Suprapubic skin (tissue), 4 donors: ENCODE measurements around the gene SETD2. TPM values are rescaled to one million over a fixed set of nuclear protein-coding genes. Genes with fewer than 3 reads are reported as not detected.

ENCODE experiments used
- DNase-seq, 2 donors: peaks; one replicate each; pipeline ENCODE4 v3.0.0-alpha.2; 2019; ENCODE audit warnings: low spot score in 2 of 2
- H3K27ac ChIP-seq: fragments of 200-600 bp; sonication (generic); one replicate; pipeline ENCODE4 v1.5.1; 2019
- H3K27me3 ChIP-seq: fragments of 200-600 bp; sonication (generic); one replicate; pipeline ENCODE4 v1.5.1; 2019
- H3K36me3 ChIP-seq: fragments of 200-600 bp; sonication (generic); one replicate; pipeline ENCODE4 v1.5.1; 2019
- H3K4me1 ChIP-seq: fragments of 200-600 bp; sonication (generic); one replicate; pipeline ENCODE4 v1.5.1; 2019
- H3K4me3 ChIP-seq: fragments of 200-600 bp; sonication (generic); one replicate; pipeline ENCODE4 v1.5.1; 2019; ENCODE audit warnings: mild to moderate bottlenecking
- H3K9me3 ChIP-seq: fragments of 200-600 bp; sonication (generic); one replicate; pipeline ENCODE4 v1.5.1; 2019
- EP300 ChIP-seq: sonication (generic); formaldehyde crosslinking; IDR thresholded peaks from one replicate; pipeline ENCODE4 v1.6.1; 2017; ENCODE audit warnings: antibody characterized with exemption
- POLR2A ChIP-seq, 2 donors: fragments of 450-650 bp; IDR thresholded peaks; one replicate each; pipeline ENCODE4 v1.6.1; 2017; ENCODE audit warnings: antibody characterized with exemption in 2 of 2, mild to moderate bottlenecking in 2 of 2, moderate library complexity in 2 of 2
- POLR2AphosphoS5 ChIP-seq, 3 donors: sonication (generic); formaldehyde crosslinking; IDR thresholded peaks; one replicate each; pipeline ENCODE4 v1.6.1; 2017; ENCODE audit warnings: antibody characterized with exemption in 3 of 3
- WGBS: methylation state at CpG from one replicate; pipeline ENCODE4 v1.1.5; 2018; 5-methylcytosine and 5-hydroxymethylcytosine counted together
- total RNA-seq, 4 donors: library from RNA; depleted of rRNA; stranded (reverse); fragments of >200 nt; gene quantifications; one replicate each; pipeline ENCODE4 v1.1.0, GENCODE V29; 2016
- TF ChIP-seq, protein P1 (sequence below), 2 donors: fragments of 200-600 bp in 1 of 2; fragments of 450-650 bp in 1 of 2; sonication (generic) in 1 of 2; IDR thresholded peaks; one replicate each; pipeline ENCODE4 v1.5.1; 2016 to 2019; ENCODE audit warnings: antibody characterized with exemption in 2 of 2, mild to moderate bottlenecking in 1 of 2, moderate library complexity in 1 of 2

Gene SETD2
- total RNA-seq, 4 donors from 2014 or later: 41.4 to 78.6 (median 53.4) TPM

DNA sequence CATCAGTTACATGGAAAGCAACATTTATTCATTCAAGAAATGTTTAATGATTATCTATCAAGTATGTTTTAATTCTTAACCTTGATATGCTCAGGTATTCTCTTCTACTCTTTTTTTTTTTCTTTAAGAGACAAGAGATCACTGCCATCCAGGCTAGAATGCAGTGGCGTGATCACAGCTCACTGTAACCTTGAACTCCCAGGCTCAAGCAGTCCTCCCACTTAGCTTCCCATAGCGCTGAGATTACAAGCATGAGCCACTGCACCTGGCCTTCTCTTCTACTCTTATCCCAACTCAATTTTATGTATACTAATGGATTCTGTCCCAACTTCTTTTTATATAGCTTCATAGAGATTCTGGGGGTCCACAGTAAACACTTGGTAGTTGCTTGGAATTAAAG, 50.9 kb downstream of the SETD2 start:
- 100% methylated on average over 2 of the region's 2 CpGs for WGBS
- Histone ChIP-seq H3K27me3 (no peaks in the 10 kb centered on the region), H3K9me3 (no peaks in the 10 kb centered on the region), H3K27ac (no peak overlapping the region), H3K4me1 (no peaks in the 10 kb centered on the region), H3K4me3 (no peak overlapping the region), H3K36me3 (peaks cover 59% of the 10 kb centered on the region)
- TF ChIP-seq EP300 (no peak), POLR2AphosphoS5 (IDR thresholded peaks at IDR 0.05) (no peak), POLR2A (IDR thresholded peaks at IDR 0.05) (no peak)
- TF ChIP-seq, protein P1, sequence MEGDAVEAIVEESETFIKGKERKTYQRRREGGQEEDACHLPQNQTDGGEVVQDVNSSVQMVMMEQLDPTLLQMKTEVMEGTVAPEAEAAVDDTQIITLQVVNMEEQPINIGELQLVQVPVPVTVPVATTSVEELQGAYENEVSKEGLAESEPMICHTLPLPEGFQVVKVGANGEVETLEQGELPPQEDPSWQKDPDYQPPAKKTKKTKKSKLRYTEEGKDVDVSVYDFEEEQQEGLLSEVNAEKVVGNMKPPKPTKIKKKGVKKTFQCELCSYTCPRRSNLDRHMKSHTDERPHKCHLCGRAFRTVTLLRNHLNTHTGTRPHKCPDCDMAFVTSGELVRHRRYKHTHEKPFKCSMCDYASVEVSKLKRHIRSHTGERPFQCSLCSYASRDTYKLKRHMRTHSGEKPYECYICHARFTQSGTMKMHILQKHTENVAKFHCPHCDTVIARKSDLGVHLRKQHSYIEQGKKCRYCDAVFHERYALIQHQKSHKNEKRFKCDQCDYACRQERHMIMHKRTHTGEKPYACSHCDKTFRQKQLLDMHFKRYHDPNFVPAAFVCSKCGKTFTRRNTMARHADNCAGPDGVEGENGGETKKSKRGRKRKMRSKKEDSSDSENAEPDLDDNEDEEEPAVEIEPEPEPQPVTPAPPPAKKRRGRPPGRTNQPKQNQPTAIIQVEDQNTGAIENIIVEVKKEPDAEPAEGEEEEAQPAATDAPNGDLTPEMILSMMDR (IDR thresholded peaks at IDR 0.05): no peak
- no peak for DNase-seq

DNA sequence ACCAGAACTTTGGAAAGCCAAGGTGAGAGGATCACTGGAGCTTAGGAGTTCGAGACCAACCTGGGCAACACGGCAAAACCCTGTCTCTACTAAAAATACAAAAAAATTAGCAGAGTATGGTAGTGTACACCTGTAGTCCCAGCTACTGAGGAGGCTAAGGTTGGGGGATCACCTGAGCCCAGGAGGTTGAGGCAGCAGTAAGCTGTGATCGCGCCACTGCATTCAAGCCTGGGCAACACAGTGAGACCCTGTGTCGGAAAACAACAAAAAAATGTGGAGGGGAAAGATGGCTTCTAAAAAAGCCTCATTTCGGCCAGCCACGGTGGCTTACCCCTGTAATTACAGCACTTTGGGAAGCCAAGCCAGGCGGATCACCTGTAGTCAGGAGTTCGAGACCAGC, 54.5 kb downstream of the SETD2 start:
- H3K36me3 ChIP-seq: peaks cover 58% of the 10 kb centered on the region
- H3K27me3 ChIP-seq: no peaks in the 10 kb centered on the region
- TF ChIP-seq, protein P1 (IDR thresholded peaks at IDR 0.05): no peak
- TF ChIP-seq POLR2A (IDR thresholded peaks at IDR 0.05): no peak
- TF ChIP-seq EP300: no peak
- no peak for TF ChIP-seq POLR2AphosphoS5 (IDR thresholded peaks at IDR 0.05)
- H3K9me3 ChIP-seq: no peaks in the 10 kb centered on the region
- H3K27ac ChIP-seq: no peak overlapping the region
- H3K4me3 ChIP-seq: no peak overlapping the region
- 94% methylated on average over 9 of the region's 9 CpGs for WGBS
- H3K4me1 ChIP-seq: no peaks in the 10 kb centered on the region
- DNase-seq: no peak

DNA sequence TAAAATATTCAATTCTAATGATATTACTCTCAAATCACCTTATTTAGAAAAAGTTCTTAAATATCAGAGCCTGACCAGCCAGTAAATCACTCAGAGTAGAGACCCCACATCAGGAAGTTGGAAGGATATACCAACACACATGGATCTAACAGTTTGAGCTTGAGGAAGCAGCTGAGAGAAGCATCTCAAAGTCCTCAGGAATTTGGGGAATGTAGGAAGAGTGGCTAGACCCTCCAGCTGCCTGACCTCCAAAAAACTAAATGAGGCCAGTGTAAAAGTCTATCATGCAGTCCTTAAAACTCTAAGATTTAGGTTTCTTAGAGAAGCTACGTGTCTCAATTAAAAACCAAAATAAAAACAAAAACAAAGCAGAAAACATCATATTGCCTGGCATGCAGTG, 55.4 kb downstream of the SETD2 start:
- DNase-seq: no peak
- Histone ChIP-seq H3K36me3 (peaks cover 49% of the 10 kb centered on the region), H3K27me3 (no peaks in the 10 kb centered on the region), H3K4me1 (no peaks in the 10 kb centered on the region), H3K4me3 (no peak overlapping the region), H3K9me3 (no peaks in the 10 kb centered on the region), H3K27ac (no peak overlapping the region)
- TF ChIP-seq EP300 (no peak), POLR2A (IDR thresholded peaks at IDR 0.05) (no peak), POLR2AphosphoS5 (IDR thresholded peaks at IDR 0.05) (no peak)
- TF ChIP-seq, protein P1 (IDR thresholded peaks at IDR 0.05): no peak
- 94% methylated on average over 1 of the region's 1 CpG for WGBS

DNA sequence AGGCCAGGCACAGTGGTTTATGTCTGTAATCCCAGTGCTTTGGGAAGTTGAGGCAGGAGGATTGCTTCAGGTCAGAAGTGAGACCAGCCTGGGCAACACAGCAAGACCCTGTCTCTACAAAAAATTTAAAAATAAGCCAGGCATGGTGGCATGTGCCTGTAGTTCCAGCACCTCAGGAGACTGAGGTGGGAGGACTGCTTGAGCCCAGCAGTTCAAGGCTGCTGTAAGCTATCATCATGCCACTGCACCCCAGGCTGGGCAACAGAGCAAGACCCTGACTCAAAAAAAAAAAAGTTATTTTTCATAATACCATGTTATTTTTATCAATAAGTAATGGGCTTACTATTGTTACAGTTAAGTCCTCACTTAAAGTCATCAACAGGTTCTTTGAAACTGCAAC, 59.7 kb downstream of the SETD2 start:
- TF ChIP-seq POLR2AphosphoS5 (IDR thresholded peaks at IDR 0.05) (no peak), EP300 (no peak), POLR2A (IDR thresholded peaks at IDR 0.05) (no peak)
- TF ChIP-seq, protein P1 (IDR thresholded peaks at IDR 0.05): no peak
- no peaks in the 10 kb centered on the region for H3K27me3 ChIP-seq
- H3K4me1 ChIP-seq: no peaks in the 10 kb centered on the region
- H3K27ac ChIP-seq: no peak overlapping the region
- no peak for DNase-seq
- H3K4me3 ChIP-seq: no peak overlapping the region
- peaks cover 50% of the 10 kb centered on the region for H3K36me3 ChIP-seq
- no peaks in the 10 kb centered on the region for H3K9me3 ChIP-seq

DNA sequence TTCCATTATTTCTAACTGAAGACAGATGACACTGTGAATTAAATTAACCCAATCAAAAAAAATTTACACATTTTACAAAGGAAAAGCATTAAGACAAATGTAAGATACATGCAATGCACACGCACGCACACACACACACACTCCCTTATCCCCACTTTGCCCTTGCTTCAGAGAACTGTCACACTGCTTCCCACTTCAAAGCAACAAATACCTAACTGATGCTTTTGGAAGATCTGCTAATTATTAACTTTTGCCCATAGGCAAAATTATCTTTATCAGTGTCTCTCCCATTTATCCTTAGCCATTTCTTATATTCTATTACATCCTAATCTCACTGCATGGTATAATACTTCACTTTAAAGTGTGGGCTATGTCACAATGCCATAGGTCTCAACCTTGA, 60.3 kb downstream of the SETD2 start:
- DNase-seq: no peak
- no peaks in the 10 kb centered on the region for H3K27me3 ChIP-seq
- no peaks in the 10 kb centered on the region for H3K9me3 ChIP-seq
- H3K4me1 ChIP-seq: no peaks in the 10 kb centered on the region
- WGBS: 71% methylated on average over 2 of the region's 2 CpGs
- H3K4me3 ChIP-seq: no peak overlapping the region
- peaks cover 51% of the 10 kb centered on the region for H3K36me3 ChIP-seq
- TF ChIP-seq POLR2A (IDR thresholded peaks at IDR 0.05): no peak
- TF ChIP-seq EP300: no peak
- no peak for TF ChIP-seq POLR2AphosphoS5 (IDR thresholded peaks at IDR 0.05)
- TF ChIP-seq, protein P1 (IDR thresholded peaks at IDR 0.05): no peak
- no peak overlapping the region for H3K27ac ChIP-seq
